Neuronal stem cell (in vitro differentiated cells): Measurements from ENCODE around the gene GABRB1.

Experiments
- DNase-seq: peaks from one replicate; pipeline ENCODE4 v3.0.0-alpha.2; 2013; ENCODE audit warnings: low spot score
- H2AFZ ChIP-seq: one replicate; pipeline ENCODE4 v1.6.1; 2013; ENCODE audit warnings: mild to moderate bottlenecking, low read length, inconsistent platforms
- H2AK5ac ChIP-seq: 2 replicates; pipeline ENCODE4 v1.6.1; 2013; ENCODE audit warnings: low read depth, mild to moderate bottlenecking, inconsistent platforms, low read length, moderate library complexity, mixed read lengths
- H2BK120ac ChIP-seq: 2 replicates; pipeline ENCODE4 v1.6.1; 2013; ENCODE audit warnings: low read depth, mild to moderate bottlenecking, inconsistent platforms, low read length, moderate library complexity, mixed read lengths
- H2BK12ac ChIP-seq: one replicate; pipeline ENCODE4 v1.6.1; 2013; ENCODE audit warnings: low read length, inconsistent platforms
- H2BK15ac ChIP-seq: 2 replicates; pipeline ENCODE4 v1.6.1; 2013; ENCODE audit warnings: mild to moderate bottlenecking, low read length, inconsistent platforms, mixed read lengths
- H2BK5ac ChIP-seq: one replicate; pipeline ENCODE4 v1.6.1; 2013; ENCODE audit warnings: inconsistent platforms, mild to moderate bottlenecking, low read length, moderate library complexity
- H3K14ac ChIP-seq: one replicate; pipeline ENCODE4 v1.6.1; 2013; ENCODE audit warnings: low read length, inconsistent platforms
- H3K18ac ChIP-seq: 2 replicates; pipeline ENCODE4 v1.6.1; 2013; ENCODE audit warnings: low read length, inconsistent platforms
- H3K23ac ChIP-seq: 2 replicates; pipeline ENCODE4 v1.6.1; 2013; ENCODE audit warnings: low read depth, mild to moderate bottlenecking, mixed read lengths, low read length, inconsistent platforms; ENCODE audit not compliant: poor library complexity
- H3K27ac ChIP-seq: replicated peaks from 3 replicates; pipeline ENCODE4 v1.5.1; 2013; ENCODE audit warnings: low read length, inconsistent platforms
- H3K27me3 ChIP-seq, 3 experiments: 2 replicates each; pipeline ENCODE4 v1.6.1; 2013; ENCODE audit warnings: low read length in 3 of 3, mild to moderate bottlenecking in 2 of 3, inconsistent platforms in 1 of 3, low read depth in 1 of 3, mixed read lengths in 1 of 3, moderate library complexity in 1 of 3; ENCODE audit not compliant: control insufficient read depth in 3 of 3, insufficient read depth in 3 of 3
- H3K36me3 ChIP-seq, 2 donors: replicated peaks in 1 of 2; 2 replicates each; pipeline ENCODE4 v1.6.1; 2013; ENCODE audit warnings: low read length in 2 of 2; ENCODE audit not compliant: control insufficient read depth in 2 of 2, insufficient read depth in 2 of 2
- H3K4ac ChIP-seq: 2 replicates; pipeline ENCODE4 v1.6.1; 2013; ENCODE audit warnings: inconsistent platforms, mild to moderate bottlenecking, low read length, moderate library complexity
- H3K4me1 ChIP-seq, 2 donors: 1 replicate in 1 of 2; 2 replicates in 1 of 2; pipeline ENCODE4 v1.6.1; 2013; ENCODE audit warnings: low read length in 2 of 2, low read depth in 1 of 2; ENCODE audit not compliant: control insufficient read depth in 2 of 2, insufficient read depth in 1 of 2
- H3K4me2 ChIP-seq: one replicate; pipeline ENCODE4 v1.6.1; 2013; ENCODE audit warnings: mild to moderate bottlenecking, low read length, inconsistent platforms; ENCODE audit not compliant: insufficient read depth, poor library complexity, severe bottlenecking
- H3K4me3 ChIP-seq, 2 donors: 2 replicates each; pipeline ENCODE4 v1.5.1; 2013; ENCODE audit warnings: low read length in 2 of 2, mild to moderate bottlenecking in 2 of 2, inconsistent platforms in 1 of 2, moderate library complexity in 1 of 2
- H3K79me1 ChIP-seq: one replicate; pipeline ENCODE4 v1.6.1; 2013; ENCODE audit warnings: low read depth, mild to moderate bottlenecking, inconsistent platforms, low read length, moderate library complexity
- H3K9ac ChIP-seq: one replicate; pipeline ENCODE4 v1.6.1; 2013; ENCODE audit warnings: mild to moderate bottlenecking, low read depth, low read length, inconsistent platforms; ENCODE audit not compliant: poor library complexity
- H3K9me3 ChIP-seq, 2 donors: replicated peaks in 1 of 2; 2 replicates each; pipeline versions ENCODE3 to v1.6.1; 2013; ENCODE audit warnings: low read length in 2 of 2, mild to moderate bottlenecking in 2 of 2, inconsistent platforms in 1 of 2, low read depth in 1 of 2, mixed read lengths in 1 of 2, moderate library complexity in 1 of 2; ENCODE audit not compliant: control insufficient read depth in 2 of 2, insufficient read depth in 1 of 2
- H4K8ac ChIP-seq: one replicate; pipeline ENCODE4 v1.6.1; 2013; ENCODE audit warnings: low read depth, mild to moderate bottlenecking, inconsistent platforms, low read length, moderate library complexity
- H4K91ac ChIP-seq: one replicate; pipeline ENCODE4 v1.6.1; 2013; ENCODE audit warnings: low read length, low read depth, mild to moderate bottlenecking, inconsistent platforms; ENCODE audit not compliant: poor library complexity
- WGBS, 2 donors: extraction: QIAGEN DNeasy Blood & Tissue Kit; methylation state at CpG; one replicate each; pipeline ENCODE4 v1.1.7; 2013; ENCODE audit warnings: missing lambda C conversion rate in 2 of 2, mixed read lengths in 1 of 2; ENCODE audit not compliant: insufficient read length in 2 of 2, insufficient replicate concordance in 1 of 2; ENCODE audit errors: extremely low coverage in 2 of 2; 5-methylcytosine and 5-hydroxymethylcytosine counted together

The GABRB1 gene

GRCh38 chr4:47383829-47384427, 352.6 kb downstream of the GABRB1 start:
- Histone ChIP-seq H3K9ac (no peak overlapping the region), H3K36me3 (no peaks in the 10 kb centered on the region), H3K4ac (no peak overlapping the region), H3K4me3 (no peak overlapping the region), H4K91ac (no peak overlapping the region), H3K9me3 (no peaks in the 10 kb centered on the region), H2BK12ac (no peak overlapping the region), H4K8ac (no peak overlapping the region), H2BK15ac (no peak overlapping the region), H3K14ac (no peak overlapping the region), H3K79me1 (no peaks in the 10 kb centered on the region), H3K18ac (no peak overlapping the region), H2AK5ac (no peak overlapping the region), H3K27ac (no peak overlapping the region), H3K4me2 (no peak overlapping the region), H3K23ac (no peak overlapping the region), H3K27me3 (peaks cover 0 to 3% (median 0%) of the 10 kb centered on the region in 3 experiments), H2BK120ac (no peak overlapping the region), H2AFZ (no peak overlapping the region), H3K4me1 (no peaks in the 10 kb centered on the region), H2BK5ac (no peak overlapping the region)
- DNase-seq: peak; percentile 4
- no CpG with 5 or more reads among the region's 4 CpGs for WGBS, 2 donors

DNA sequence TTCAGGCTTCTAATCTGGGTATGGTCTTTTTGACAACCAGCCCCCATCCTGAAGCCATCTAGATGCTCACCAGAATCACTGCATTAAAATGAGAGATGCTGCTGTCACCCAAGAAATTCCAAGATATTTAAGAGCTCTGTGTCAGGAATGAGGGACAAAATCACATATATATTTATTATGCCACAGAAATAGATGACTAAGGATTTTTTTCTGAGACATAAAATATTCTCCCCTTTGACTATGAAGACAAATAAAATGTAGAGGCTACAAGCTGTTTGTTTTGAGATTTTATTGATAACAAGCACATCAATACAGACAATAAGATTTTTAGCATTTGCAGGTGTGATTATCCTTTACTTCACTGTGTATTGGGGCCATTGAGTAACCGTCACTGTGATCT, 354.8 kb downstream of the GABRB1 start:
- Histone ChIP-seq H2BK15ac (no peak overlapping the region), H4K8ac (no peak overlapping the region), H3K4me2 (no peak overlapping the region), H3K4me3 (no peak overlapping the region), H3K23ac (no peak overlapping the region), H2BK12ac (no peak overlapping the region), H4K91ac (no peak overlapping the region), H3K27me3 (peaks cover 0 to 3% (median 0%) of the 10 kb centered on the region in 3 experiments), H3K4ac (no peak overlapping the region), H2AFZ (no peak overlapping the region), H3K27ac (no peak overlapping the region), H2AK5ac (no peak overlapping the region), H3K79me1 (no peaks in the 10 kb centered on the region), H3K9me3 (no peaks in the 10 kb centered on the region), H2BK120ac (no peak overlapping the region), H3K18ac (no peak overlapping the region), H3K36me3 (no peaks in the 10 kb centered on the region), H3K9ac (no peak overlapping the region), H3K4me1 (no peaks in the 10 kb centered on the region), H3K14ac (no peak overlapping the region), H2BK5ac (no peak overlapping the region)
- WGBS, 2 donors: no CpG with 5 or more reads among the region's 1 CpG
- no peak for DNase-seq

- H3K36me3 ChIP-seq: no peaks in the 10 kb centered on the region
Measured at GRCh38 chr4:47386561-47387235, 355.3 kb downstream of the GABRB1 start.

DNA sequence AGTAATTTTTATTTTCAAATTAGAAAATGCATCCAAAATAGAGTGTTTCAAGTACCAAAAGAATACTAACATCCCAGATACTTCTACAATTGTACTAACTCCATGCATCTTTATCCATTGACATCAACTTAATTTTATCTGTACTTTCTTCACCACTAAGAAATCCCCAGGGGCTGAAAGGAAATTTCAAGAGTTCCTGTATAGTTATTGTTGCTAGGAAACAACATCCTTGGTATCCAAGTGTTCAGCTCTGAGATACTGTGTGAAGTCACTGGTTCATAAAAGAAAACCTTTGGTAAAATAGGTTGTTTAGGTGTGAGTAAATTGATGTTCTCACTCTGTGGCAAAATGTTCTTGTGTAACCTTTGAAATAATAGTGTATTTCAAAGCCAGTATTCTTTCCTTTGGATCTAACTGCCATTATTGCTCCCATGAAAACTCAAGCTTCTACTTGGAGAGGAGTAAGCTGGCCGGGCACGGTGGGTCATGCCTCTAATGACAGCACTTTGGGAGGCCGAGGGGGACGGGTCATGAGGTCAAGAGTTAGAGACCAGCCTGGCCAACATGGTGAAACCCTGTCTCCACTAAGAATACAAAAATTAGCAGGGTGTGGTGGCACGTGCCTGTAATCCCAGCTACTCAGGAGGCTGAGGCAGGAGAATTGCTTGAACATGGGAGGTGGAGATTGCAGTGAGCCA, 359.2 kb downstream of the GABRB1 start:
- no peak for DNase-seq
- no peak overlapping the region for H3K27ac ChIP-seq

More at GRCh38 chr4:47386561-47387235, 355.3 kb downstream of the GABRB1 start:
- H2AFZ ChIP-seq: no peak overlapping the region
- no peak overlapping the region for H3K27ac ChIP-seq
- H3K9ac ChIP-seq: no peak overlapping the region
- H2BK120ac ChIP-seq: no peak overlapping the region
- no peak overlapping the region for H2BK15ac ChIP-seq
- no peak overlapping the region for H3K4me2 ChIP-seq
- peaks cover 0 to 3% (median 0%) of the 10 kb centered on the region in 3 experiments for H3K27me3 ChIP-seq
- H2BK5ac ChIP-seq: no peak overlapping the region
- no peak overlapping the region for H4K91ac ChIP-seq
- no peak for DNase-seq
- no peak overlapping the region for H2BK12ac ChIP-seq
- no CpG with 5 or more reads among the region's 2 CpGs for WGBS, 2 donors
- no peaks in the 10 kb centered on the region for H3K9me3 ChIP-seq
- no peaks in the 10 kb centered on the region for H3K79me1 ChIP-seq
- H2AK5ac ChIP-seq: no peak overlapping the region
- H3K4me3 ChIP-seq: no peak overlapping the region
- H3K4ac ChIP-seq: no peak overlapping the region
- no peaks in the 10 kb centered on the region for H3K4me1 ChIP-seq
- no peak overlapping the region for H3K14ac ChIP-seq
- no peak overlapping the region for H3K23ac ChIP-seq
- H3K18ac ChIP-seq: no peak overlapping the region
- H4K8ac ChIP-seq: no peak overlapping the region

More for the DNA sequence above, 359.2 kb downstream of the GABRB1 start:
- H2BK12ac ChIP-seq: no peak overlapping the region
- H3K4me2 ChIP-seq: no peak overlapping the region
- no peaks in the 10 kb centered on the region for H3K27me3 ChIP-seq
- H3K9ac ChIP-seq: no peak overlapping the region
- H3K4me1 ChIP-seq: no peaks in the 10 kb centered on the region
- no peak overlapping the region for H2BK120ac ChIP-seq
- H4K91ac ChIP-seq: no peak overlapping the region
- no peaks in the 10 kb centered on the region for H3K9me3 ChIP-seq
- H3K36me3 ChIP-seq: no peaks in the 10 kb centered on the region
- no peak overlapping the region for H2BK5ac ChIP-seq
- no peak overlapping the region for H3K4me3 ChIP-seq
- H3K14ac ChIP-seq: no peak overlapping the region
- no CpG with 5 or more reads among the region's 5 CpGs for WGBS, 2 donors
- no peak overlapping the region for H4K8ac ChIP-seq
- no peak overlapping the region for H3K23ac ChIP-seq
- H2AFZ ChIP-seq: no peak overlapping the region
- no peak overlapping the region for H3K18ac ChIP-seq
- no peak overlapping the region for H3K4ac ChIP-seq
- no peak overlapping the region for H2AK5ac ChIP-seq
- no peaks in the 10 kb centered on the region for H3K79me1 ChIP-seq
- no peak overlapping the region for H2BK15ac ChIP-seq
